ENCODE results near the gene CEP126.

DNA sequence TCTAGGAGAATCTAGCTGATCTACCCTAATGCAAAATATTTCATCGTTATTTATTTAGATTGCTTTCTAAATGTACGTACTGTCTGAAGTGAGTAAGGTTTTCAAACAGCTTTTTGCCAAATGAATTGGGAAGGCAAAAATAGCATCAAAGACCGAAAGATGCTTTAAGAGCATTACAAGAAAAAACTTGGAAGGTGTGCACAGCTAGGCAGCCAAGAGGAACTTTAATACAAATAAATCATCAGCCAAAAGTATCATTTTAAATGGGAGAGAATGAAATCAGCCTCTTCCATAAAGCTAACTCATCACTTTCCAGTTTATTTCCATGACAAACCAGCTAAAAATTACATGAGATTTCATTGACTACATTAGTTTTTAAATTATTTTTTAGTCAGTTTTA lies 102.2 kb downstream of the CEP126 start:
- TF ChIP-seq CTBP1 (IDR thresholded peaks at IDR 0.05; ENCODE audit: borderline replicate concordance) = no peak
- TF ChIP-seq SUZ12 (IDR thresholded peaks at IDR 0.05) = no peak
- TF ChIP-seq ELF4 (IDR thresholded peaks at IDR 0.05) = no peak
- TF ChIP-seq BHLHE40 (IDR thresholded peaks at IDR 0.05; ENCODE audit: borderline replicate concordance) = no peak
- TF ChIP-seq FOXA1 (IDR thresholded peaks at IDR 0.05) = no peak
- no peak for TF ChIP-seq ARNT (IDR thresholded peaks at IDR 0.05)
- no peak for TF ChIP-seq LEF1 (IDR thresholded peaks at IDR 0.05; ENCODE audit: borderline replicate concordance)
- TF ChIP-seq NFRKB (IDR thresholded peaks at IDR 0.05) = no peak
- no peak for TF ChIP-seq SP1 (IDR thresholded peaks at IDR 0.05)
- TF ChIP-seq ZNF384 (IDR thresholded peaks at IDR 0.05) = no peak
- no peak for TF ChIP-seq FOXM1 (IDR thresholded peaks at IDR 0.05; ENCODE audit: borderline replicate concordance)
- no peak for TF ChIP-seq TARDBP (IDR thresholded peaks at IDR 0.05)
- TF ChIP-seq FOXK2 (IDR thresholded peaks at IDR 0.05) = no peak

Measured in HEK293T (cell line).